ENCODE measurements around the gene STARD10. TPM values are rescaled to one million over a fixed set of nuclear protein-coding genes. Genes with fewer than 3 reads are reported as not detected.
A peak's percentile ranks its signal among the peaks of the same experiment; 100 is the strongest.

STARD10 gene
- total RNA-seq, 1 experiment from 2014 or later: 60.2 TPM

DNA sequence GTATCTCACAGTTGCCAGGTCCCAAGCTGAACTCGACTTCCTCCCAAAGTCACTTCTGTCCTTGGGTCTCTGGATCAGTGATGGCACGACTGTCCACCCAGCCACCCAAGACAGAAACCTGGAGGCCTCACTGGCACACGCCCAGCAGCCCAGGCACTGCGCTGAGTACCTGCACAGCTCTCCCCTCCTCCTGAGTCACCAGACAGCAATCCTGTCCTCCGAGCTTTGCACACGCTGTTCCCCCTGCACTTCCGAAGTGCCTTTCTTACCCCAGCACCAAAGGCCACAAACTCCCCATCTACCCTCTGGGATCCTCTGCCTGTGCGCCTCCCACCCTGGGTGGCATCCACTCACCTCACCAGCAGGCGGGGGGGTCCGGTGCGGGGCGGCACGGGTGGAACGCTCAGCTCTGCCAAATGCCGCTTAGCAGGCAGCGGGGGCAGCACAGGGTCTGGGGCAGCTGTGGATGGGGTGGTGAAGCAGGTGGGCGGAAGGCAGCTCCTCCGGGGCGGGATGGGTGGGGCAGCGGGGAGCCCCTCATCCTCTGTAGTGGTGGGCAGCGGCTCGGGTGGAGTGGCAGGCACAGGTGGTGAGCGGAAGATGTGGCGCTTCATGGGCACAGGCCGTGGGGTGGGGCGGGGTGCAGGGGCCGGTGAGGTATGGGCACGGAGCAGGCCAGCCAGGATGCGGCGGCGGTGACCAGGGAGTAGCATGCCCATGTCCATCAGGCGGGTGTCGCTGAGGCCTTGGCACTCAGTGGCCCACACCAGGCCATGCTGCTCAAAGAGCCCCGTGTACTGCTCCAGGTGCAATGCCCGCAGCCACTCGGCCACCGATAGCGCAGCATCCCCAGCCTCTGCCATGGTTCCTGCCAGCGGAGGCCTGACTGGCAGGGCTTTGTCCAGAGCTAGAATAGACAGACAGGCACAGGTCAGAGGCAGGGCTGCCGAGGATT is 67.3 kb downstream of the STARD10 start:
- no peak for DNase-seq (ENCODE audit: low spot score)

DNA sequence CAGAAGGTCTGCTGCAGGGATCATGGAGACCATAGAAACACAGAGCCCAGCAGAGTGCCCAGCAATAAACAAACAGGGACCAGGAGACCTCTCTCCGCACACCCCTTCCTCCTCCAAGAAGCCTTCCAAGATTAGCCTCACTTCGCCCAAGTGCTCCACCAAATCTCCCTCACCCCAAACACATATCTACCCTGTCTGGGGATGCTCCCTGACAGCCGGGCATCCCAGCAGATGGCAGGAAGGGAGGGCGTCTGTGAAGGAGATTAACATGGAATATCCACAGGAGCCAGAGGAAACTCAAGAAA is 68.2 kb downstream of the STARD10 start:
- DNase-seq (ENCODE audit: low spot score): no peak

DNA sequence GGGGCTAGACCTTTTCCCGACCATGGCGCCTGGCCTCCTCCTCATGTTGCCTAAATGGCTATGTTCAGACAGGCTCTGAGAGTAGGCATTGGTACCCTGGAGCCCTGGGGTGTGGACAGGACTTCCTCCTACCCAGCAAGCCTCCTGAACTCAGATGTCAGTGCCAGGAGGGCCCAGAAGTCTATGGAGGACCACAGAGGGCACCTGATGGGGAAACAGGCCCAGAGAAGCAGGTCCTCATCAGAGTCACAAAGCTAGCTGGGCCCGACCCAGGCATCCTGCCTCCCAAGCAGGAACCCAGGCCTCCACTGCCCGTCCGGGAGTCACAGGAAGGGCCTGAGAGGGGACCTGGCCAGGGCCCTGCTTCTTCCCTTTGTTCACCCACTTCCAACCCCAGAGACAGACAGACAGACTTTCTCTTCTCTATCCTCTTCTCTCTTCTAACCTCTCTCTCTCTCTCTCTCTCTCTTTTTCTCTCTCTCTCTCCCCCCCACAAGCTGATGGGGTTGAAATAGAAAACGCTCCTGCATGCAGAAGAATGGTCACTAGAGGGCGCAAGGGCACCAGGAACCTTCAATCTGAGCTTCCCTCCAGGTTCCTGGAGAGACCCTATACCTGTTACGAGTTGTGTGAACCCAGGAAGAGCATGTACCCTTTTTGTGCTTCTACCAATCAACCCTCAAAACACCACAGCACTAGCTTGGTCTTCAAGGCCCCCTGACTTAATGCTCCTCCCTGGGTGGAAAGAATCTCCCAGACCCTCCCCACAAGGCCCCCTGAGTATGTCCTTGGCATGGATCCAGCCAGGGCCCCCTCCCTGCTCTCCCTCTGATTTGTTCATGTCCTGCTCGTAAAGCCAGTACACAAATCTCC is 68.8 kb downstream of the STARD10 start:
- DNase-seq (ENCODE audit: low spot score): peak; percentile 88

DNA sequence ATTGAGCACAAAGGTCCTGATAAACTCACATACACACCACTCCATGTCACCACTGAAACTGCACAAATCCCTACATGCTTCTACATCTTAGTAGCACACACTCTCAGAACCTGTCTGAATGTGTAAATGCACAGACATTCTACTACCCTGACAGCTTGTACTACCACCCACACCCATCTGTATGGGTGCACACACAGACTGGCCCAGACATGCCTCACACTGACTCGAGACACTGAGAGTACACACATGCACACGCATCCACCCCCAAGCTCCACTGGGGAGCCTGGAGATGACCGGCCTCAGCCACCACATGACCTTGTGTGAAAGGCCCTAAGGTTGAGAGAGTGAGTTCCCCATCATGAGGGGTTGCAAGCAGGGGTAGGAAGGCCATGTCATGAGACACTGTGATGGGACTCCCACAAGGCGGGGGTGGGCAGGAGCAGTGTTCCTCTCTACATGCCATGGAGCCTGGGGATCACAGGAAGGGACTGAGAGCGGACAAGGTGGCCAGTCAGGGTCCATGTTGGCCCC is 69.8 kb downstream of the STARD10 start:
- no peak for DNase-seq (ENCODE audit: low spot score)

DNA sequence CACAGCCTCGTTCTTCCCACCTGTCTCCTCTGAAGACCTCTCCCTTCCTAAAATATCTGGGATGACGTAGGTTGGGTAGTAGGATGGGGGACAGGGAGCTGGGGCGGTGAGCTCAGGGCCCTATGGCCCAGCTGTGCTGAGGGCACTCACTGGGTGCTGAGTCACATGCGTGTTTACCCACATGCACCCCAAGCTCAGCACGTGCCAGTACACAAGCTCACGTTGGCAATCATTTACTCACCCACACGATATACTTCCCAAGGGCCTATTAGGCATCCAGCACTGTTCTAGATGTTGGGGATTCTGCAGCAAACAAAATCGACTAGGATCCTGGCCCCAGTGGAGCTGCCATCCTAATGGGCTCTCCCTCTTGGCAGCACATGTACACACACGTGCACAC is 70.3 kb downstream of the STARD10 start:
- DNase-seq (ENCODE audit: low spot score): no peak

DNA sequence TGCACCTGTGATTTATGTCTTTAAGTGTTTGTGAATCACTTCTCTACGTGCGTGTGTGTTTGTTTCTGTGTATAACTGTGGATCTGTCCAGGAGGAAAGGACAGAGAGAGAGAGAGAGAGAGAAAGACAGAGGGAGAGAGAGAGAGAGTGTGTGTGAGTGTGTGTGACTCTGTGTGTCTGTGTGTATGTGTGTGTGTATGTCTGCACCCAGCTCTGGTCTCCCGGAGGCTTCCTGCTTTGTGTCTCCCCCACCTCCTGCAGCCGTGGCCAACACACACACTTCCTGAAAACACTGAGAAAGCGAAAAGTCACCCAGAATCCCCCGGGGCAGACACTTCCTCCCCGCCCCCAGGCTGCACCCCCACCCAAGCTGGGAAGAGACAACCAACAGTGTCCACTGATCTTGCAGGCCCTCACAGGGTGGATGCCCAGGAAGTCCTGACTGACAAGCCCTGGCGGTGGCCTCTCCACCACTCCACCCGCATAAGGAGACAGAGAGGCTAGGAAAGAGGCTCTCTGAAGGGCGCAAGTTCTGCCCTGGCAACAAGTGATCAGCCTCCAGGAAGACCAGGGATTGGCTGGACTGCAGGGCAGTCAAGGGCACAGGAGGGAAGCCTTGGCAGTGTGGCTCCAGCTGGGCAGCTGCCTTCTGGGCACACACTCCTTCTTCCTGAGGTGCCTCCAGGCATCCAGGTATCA is 71.6 kb downstream of the STARD10 start:
- peak; percentile 78 for DNase-seq (ENCODE audit: low spot score)

DNA sequence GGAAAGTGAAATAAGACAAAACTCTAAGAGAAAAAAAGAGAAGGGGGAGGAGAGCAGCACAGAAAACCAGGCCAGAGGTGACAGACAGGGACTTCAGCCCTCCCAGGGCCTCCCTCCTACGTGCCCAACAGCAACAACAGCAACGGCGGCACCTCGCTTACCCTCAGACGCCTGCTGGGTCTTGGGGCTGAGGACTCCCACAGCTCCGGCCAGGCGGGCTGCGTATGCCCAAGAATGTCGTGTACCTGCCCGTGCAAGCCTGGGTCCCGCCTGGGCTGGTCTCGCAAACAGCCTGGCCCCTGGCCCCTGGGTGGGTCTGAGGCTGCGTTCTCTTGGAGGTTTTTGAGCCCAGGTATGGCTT is 72.2 kb downstream of the STARD10 start:
- no peak for DNase-seq (ENCODE audit: low spot score)

DNA sequence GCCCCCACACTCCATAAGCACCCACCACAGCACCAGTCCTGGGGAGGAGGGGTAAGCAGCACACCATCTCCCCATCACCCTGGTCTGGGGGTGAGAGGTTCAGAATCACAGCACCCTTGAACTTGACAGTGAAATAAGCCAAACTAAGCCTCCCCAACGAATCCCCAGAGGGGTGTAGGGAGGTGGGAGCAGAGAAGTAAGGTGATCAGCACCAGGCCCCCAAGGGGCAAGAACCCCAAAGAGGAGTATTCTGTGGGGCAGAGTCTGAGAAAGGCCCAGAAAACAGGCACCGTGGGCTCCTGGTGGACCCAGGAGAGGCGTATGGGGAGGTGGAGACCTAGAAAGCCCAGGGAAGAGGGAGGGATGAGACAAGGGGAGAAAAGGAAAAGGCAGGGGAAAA is 72.6 kb downstream of the STARD10 start:
- DNase-seq (ENCODE audit: low spot score): no peak

DNA sequence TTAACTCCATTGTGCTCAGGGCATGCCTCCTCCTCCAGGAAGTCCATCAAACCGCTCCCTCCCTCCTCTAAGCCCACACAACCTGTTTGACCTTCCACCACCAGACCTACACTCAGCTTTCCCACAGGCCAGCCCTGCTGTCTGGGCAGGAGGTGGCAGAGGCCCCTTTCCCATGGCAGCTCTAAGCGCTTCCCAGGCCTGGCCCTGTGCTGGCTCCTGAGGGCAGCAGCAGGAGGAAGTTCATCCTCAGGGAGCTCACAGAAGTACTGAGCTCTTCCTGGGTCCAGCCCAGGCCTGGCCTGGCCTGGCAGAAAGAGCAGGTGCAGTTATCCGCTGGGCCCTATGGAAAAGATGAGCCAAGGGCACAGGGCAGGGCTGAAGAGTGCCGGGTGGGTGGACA is 73.1 kb downstream of the STARD10 start:
- DNase-seq (ENCODE audit: low spot score): no peak

DNA sequence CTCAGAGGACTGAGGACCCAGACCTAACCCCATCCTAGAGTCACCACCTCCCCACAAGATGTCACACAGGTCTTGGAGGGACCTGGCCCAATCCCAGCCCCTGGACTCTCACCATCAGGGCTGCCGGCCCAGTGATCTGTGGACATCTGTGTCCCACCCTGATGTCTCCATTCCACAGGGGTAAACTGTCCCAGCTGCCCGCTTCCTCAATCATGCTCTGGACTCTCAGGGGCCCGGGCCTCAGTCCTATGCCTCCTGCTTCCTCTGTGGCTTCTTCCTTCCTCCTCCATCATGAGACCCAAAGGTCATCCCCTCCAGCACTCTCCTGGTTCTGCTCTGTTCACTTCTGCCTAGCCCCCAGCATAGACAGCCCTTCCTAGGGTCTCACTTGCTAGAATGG is 73.8 kb downstream of the STARD10 start:
- DNase-seq (ENCODE audit: low spot score): no peak

DNA sequence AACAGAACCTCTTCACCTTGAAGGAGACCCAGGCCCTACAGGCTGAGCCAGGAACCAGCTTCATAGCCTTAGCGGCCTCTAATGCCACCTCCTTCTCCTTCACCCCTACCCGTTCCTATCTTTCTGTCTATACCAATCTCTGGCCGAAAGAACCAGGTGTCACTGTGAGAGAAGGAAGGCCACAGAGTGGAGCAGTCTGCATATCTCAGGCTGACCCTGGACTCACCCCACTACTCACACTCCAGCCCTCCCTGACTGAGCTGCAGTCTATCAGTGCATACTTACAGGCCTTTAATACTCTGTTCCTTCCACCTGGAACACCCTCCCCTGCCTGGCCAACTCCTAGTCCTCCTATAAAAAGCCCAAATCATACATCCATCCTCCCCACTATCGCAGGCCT is 74.3 kb downstream of the STARD10 start:
- DNase-seq (ENCODE audit: low spot score): no peak

DNA sequence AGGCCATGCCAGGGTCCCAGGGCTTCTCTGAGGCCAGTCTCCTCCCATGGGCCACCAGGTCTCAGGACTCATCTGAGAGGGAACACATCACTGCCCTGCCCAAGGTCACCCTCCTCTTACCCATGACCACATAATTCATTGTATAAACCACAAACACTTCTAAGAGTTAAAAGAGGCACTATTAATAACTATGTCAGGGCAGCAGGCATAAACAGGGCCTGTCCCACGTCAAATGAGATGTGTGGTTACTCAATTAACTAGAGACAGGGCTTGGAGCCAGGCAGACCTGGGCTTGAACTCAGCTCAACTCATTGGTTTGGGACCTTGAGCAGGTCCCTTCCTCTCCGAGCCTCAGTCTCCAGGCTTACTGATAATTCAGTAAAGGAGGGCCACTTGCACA is 74.7 kb downstream of the STARD10 start:
- peak; percentile 64 for DNase-seq (ENCODE audit: low spot score)

DNA sequence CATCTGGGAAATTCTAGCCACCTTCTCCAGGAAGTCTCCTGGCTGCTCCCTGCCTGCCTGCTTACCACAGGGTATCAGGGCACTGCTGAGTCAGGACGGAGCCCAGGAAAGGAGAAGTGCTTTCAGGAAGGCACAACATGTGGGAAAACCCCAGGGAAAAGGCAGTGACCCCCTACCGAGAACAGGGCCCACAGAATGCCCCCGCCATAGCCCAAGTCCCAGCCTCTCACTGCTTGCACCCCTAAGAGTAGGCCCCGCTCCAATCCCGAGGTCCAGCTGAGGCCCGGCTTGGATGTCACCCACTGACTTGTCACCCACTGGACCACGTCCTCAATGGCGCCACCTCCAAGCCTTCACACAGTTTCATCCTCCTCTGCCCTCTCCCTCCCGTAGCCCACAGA is 75.7 kb downstream of the STARD10 start:
- no peak for DNase-seq (ENCODE audit: low spot score)

DNA sequence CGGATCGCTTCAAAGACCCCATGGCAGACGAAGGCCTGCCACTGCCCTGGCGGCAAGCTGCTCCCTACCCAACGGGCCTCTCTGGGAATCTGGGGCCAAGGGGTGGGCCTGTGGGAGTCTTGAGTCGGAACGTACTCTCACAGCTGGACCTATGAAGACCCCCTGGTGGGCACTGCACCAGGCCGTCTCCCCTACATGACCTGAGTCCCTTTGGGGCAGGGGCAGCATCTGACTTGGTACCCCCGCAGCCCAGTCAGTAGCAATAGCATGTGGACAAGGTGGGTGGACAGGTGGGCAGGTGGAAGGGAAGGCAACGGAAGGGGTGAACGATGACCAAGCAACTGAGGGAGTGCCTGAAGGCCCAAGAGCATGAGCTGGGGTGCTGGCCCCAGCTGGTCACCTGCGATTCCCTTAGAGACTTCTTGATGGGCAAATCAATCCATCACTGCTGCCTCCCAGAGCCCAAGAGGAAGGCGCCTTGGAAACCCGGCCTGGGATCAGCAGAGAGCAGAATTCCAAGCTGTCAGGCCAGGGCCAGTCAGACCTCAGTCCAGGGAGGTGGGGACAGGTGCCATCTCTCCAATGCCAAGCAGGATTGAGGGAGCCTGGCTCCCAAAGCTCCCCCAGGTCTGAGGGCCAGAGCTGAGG is 76.9 kb downstream of the STARD10 start:
- no peak for DNase-seq (ENCODE audit: low spot score)

DNA sequence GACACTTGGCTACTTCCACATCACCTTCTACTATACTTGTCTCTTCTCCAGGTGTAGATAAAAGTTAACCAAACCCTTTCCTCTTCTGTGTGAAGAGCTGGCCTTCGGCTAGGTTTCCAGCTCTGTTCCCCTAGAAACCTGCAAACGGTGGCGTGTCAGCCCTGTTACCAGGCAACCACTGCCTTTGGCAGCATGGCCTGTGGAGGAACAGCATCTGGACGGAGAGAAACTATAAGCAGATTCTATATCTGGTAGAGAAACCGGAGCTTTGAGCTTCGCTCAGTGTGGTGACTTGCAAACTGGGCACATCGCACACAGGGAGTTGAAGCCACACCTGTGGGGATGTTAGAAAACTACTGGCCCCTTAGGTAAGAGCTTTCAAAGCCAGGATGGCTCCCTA is 77.6 kb downstream of the STARD10 start:
- DNase-seq (ENCODE audit: low spot score): no peak

DNA sequence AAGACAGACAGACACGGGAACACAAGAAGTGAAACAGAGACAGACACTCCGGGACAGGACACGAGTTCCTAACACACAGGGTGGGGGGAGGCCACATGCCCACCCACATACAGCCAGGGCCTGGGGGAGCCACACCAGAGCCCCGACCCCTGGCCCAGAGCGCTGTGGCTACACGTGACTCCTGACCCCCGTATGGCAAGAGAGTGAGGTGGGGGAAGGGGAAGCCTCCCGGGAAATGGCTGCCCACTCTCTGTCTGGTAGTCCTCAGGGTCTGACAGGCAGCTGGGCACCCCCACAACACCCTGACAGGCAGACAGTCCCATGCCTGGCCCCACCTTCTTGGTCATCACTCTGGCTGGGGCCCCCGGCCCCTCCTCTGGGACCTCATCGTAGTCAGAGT is 81.0 kb downstream of the STARD10 start:
- no peak for DNase-seq (ENCODE audit: low spot score)

DNA sequence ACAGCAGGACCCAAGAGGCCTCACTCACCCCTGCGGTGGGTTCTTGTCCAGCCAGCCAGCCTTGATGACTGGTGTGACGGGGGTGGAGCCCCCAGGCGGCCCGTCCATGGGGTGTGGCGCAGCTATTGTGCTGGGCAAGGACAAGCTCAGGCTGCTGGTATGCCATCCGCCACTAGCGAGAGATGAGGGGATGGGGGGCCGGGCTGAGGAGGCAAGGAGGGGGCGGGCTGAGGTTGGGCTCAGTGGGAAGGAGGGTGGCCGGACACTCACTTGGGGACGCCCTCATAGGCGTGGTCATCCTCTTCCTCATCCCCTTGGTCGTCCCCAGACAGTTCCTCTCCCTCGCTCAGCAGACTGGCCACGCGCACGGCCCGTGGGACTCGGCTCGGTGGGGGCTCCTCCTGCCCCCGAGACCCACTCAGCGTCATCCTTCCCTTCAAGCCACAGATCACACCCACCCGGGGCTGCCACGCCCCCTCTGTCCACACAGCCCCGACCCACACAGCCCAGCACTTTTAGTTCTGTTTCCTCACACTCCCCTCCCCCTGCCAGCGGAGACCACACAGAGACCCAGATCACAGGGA is 81.6 kb downstream of the STARD10 start:
- DNase-seq (ENCODE audit: low spot score): no peak

DNA sequence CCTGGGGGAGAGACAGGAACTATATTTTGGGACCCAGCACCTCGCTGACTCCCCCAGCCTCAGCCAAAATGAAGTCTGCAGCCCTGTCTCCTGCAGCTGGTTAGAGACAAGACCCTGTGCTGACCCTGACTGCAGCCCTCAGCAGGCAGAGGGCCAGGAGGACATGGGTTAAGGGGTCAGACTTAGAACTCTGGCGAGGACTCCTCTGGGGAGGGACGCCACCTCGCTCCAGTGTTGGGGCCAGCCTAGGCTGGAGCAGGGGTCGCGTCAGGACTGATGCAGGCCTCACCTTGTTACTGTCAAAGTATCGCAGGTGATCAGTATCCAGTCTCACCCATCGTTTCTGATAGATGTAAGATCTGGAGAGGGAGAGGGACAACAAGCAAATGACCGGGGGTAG is 82.7 kb downstream of the STARD10 start:
- no peak for DNase-seq (ENCODE audit: low spot score)

DNA sequence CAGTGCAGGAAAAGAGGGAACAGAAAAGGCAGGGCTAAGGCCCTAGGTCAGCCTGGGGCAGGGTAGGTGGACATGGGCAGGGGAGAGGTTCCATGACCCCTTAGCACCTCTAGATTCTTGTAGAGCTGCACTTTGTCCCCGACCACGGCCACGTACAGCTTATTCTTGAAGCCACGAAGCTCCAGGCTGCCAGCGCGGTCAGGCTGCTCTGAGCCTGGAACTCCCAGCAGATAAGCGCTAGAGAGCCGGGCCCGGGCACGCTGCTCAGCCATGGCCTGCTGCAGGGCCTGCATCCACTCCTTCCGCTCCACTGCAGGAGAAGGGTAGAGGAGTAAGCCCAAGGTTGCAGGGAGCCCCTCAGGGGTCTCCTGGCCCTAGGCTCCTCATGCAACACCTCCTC is 83.6 kb downstream of the STARD10 start:
- no peak for DNase-seq (ENCODE audit: low spot score)

DNA sequence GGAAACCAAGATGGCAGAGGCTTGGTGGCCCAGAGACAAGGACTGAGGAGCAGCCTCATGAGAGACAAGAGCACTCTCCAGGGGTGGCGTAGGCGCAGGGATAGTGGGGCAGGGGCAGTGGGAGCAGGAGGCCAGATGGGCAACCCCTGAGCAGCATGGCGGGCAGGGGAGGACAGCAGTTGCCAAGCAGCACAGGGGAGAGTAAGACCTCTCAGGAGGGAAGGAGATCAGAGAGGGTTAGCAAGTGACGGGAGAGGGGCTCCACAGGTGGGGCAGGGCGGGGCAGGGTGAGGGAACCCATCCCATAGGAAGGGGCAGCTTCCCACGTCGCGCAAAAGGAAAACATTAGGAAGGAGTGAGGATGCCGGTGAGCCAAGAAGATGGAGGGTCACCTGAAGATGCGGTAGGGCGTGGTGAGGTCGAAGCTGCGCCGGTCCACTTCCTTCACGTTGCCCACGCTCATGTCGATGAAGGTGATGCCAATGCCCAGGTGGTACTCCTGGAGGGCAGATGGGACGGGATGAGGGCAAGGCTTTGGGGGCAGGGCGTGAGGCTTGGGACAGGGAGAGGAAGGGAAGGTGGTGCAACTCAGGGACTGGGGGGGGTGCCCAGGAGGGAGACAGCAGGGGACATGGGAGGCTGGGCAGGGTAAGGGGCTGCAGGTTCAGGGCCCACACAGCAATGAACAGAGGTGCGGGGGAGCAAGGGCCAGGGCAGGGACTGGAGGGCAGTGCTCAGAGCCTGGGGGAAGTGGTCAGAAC is 84.2 kb downstream of the STARD10 start:
- no peak for DNase-seq (ENCODE audit: low spot score)

DNA sequence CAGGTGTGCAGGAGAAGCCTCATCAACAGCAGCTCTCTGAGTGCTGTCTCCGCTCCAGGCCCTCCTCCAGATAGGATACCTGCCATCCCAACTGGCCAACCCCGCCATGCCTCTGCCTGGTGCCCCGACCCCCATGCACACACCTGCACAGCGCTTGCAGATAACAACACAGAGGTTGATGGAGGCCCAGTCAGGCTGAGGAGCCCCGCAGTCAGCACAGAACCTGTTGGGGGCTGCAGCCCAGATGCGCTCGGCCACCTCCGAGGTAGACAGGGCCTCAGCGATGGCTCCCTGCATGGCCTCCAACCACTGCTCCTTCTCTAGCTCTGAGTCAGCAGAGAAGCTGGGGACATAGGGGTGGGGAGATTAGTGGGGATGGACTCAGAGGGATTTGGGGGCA is 86.8 kb downstream of the STARD10 start:
- DNase-seq (ENCODE audit: low spot score): no peak
